Measurements from ENCODE around the gene RPS6KB2.
"Not testable (repeated sequence)": the region's sequence is repeated elsewhere in the genome, so short reads cannot be mapped to it uniquely, and the experiment has no call there.

- TF ChIP-seq POLR2A (IDR thresholded peaks at IDR 0.05; ENCODE audit: low read depth, low read length); CTCF (IDR thresholded peaks at IDR 0.05; ENCODE audit: extremely low read depth in 1 of 2, insufficient read depth in 1 of 2, low read depth in 1 of 2, low read length in 2 of 2): not testable (repeated sequence)
Measured at GRCh38 chr11:67403085-67403484, 25.2 kb upstream of the RPS6KB2 start.

Data from endothelial cell of umbilical vein (primary cell).